GM23338 (cell line): ENCODE data around the gene TMEM43.

Experiments
- CREB1 ChIP-seq: fragments of 250-450 bp; sonication (Bioruptor Pico); IDR thresholded peaks from 2 replicates; pipeline ENCODE4 v1.5.0; 2020; ENCODE audit warnings: low read depth, mild to moderate bottlenecking, moderate library complexity
- EZH2 ChIP-seq: fragments of 200-600 bp; sonication (generic); IDR thresholded peaks from one replicate; pipeline ENCODE4 v1.8.0; 2017; ENCODE audit warnings: antibody characterized with exemption, mild to moderate bottlenecking, low read depth; ENCODE audit not compliant: unreplicated experiment
- EZH2phosphoT487 ChIP-seq: fragments of 200-600 bp; sonication (generic); IDR thresholded peaks from one replicate; pipeline ENCODE4 v1.8.1; 2018; ENCODE audit warnings: antibody characterized with exemption; ENCODE audit not compliant: unreplicated experiment
- JUNB ChIP-seq: IDR thresholded peaks from one replicate; pipeline ENCODE4 v1.6.1; 2016; ENCODE audit warnings: antibody characterized with exemption; ENCODE audit not compliant: unreplicated experiment
- POLR2AphosphoS5 ChIP-seq: IDR thresholded peaks from 2 replicates; pipeline ENCODE4 v1.6.1; 2016; ENCODE audit warnings: antibody characterized with exemption, low read depth
- TF ChIP-seq, protein P1 (sequence below), 2 experiments: fragments of 200-600 bp in 1 of 2; sonication (generic) in 1 of 2; conservative IDR thresholded peaks; 2 replicates each; pipeline versions ENCODE4 v1.5.1 to v1.6.1; 2016 to 2017; ENCODE audit warnings: antibody characterized with exemption in 2 of 2, low read depth in 2 of 2, mild to moderate bottlenecking in 2 of 2, moderate library complexity in 1 of 2
- TF ChIP-seq, protein P2 (sequence below): fragments of 250-450 bp; sonication (Bioruptor Pico); IDR thresholded peaks from 2 replicates; pipeline ENCODE4 v1.5.0; 2020; ENCODE audit warnings: mild to moderate bottlenecking, moderate library complexity

DNA sequence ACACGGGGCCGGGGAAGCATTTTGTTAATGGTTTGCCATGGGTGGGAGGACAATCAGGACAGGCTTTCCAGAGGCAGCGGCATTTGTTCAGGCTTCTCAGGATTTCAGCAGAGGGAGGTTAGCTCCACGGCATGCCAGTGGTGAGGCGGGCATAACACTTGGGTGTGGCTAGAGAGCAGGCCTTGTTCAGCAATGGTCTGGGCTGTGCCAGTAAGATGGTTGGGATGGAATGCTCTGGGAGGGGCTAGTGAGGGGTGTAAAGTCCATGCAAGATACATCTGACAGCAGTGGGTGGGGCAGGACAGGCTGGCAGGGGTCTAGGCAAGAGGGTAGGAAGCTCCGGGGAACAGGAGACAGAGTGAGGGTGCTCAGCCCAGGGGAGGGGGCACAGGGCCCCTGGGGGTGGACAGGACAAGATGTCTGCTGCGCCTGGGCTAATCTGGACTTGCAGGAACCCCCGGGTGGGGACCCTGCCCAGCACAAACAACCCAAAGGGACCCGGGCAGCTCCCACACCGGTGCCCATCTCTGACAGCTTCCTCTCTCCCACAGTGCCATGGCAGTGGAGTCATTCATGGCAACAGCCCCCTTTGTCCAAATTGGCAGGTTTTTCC is 8.4 kb downstream of the TMEM43 start:
- no peak for TF ChIP-seq EZH2
- TF ChIP-seq, protein P1, sequence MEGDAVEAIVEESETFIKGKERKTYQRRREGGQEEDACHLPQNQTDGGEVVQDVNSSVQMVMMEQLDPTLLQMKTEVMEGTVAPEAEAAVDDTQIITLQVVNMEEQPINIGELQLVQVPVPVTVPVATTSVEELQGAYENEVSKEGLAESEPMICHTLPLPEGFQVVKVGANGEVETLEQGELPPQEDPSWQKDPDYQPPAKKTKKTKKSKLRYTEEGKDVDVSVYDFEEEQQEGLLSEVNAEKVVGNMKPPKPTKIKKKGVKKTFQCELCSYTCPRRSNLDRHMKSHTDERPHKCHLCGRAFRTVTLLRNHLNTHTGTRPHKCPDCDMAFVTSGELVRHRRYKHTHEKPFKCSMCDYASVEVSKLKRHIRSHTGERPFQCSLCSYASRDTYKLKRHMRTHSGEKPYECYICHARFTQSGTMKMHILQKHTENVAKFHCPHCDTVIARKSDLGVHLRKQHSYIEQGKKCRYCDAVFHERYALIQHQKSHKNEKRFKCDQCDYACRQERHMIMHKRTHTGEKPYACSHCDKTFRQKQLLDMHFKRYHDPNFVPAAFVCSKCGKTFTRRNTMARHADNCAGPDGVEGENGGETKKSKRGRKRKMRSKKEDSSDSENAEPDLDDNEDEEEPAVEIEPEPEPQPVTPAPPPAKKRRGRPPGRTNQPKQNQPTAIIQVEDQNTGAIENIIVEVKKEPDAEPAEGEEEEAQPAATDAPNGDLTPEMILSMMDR (conservative IDR thresholded peaks at IDR 0.05; ENCODE audit: low read depth in 2 of 2), result no peak
- no peak for TF ChIP-seq CREB1 (CRISPR knock-in tag)
- TF ChIP-seq, protein P2, sequence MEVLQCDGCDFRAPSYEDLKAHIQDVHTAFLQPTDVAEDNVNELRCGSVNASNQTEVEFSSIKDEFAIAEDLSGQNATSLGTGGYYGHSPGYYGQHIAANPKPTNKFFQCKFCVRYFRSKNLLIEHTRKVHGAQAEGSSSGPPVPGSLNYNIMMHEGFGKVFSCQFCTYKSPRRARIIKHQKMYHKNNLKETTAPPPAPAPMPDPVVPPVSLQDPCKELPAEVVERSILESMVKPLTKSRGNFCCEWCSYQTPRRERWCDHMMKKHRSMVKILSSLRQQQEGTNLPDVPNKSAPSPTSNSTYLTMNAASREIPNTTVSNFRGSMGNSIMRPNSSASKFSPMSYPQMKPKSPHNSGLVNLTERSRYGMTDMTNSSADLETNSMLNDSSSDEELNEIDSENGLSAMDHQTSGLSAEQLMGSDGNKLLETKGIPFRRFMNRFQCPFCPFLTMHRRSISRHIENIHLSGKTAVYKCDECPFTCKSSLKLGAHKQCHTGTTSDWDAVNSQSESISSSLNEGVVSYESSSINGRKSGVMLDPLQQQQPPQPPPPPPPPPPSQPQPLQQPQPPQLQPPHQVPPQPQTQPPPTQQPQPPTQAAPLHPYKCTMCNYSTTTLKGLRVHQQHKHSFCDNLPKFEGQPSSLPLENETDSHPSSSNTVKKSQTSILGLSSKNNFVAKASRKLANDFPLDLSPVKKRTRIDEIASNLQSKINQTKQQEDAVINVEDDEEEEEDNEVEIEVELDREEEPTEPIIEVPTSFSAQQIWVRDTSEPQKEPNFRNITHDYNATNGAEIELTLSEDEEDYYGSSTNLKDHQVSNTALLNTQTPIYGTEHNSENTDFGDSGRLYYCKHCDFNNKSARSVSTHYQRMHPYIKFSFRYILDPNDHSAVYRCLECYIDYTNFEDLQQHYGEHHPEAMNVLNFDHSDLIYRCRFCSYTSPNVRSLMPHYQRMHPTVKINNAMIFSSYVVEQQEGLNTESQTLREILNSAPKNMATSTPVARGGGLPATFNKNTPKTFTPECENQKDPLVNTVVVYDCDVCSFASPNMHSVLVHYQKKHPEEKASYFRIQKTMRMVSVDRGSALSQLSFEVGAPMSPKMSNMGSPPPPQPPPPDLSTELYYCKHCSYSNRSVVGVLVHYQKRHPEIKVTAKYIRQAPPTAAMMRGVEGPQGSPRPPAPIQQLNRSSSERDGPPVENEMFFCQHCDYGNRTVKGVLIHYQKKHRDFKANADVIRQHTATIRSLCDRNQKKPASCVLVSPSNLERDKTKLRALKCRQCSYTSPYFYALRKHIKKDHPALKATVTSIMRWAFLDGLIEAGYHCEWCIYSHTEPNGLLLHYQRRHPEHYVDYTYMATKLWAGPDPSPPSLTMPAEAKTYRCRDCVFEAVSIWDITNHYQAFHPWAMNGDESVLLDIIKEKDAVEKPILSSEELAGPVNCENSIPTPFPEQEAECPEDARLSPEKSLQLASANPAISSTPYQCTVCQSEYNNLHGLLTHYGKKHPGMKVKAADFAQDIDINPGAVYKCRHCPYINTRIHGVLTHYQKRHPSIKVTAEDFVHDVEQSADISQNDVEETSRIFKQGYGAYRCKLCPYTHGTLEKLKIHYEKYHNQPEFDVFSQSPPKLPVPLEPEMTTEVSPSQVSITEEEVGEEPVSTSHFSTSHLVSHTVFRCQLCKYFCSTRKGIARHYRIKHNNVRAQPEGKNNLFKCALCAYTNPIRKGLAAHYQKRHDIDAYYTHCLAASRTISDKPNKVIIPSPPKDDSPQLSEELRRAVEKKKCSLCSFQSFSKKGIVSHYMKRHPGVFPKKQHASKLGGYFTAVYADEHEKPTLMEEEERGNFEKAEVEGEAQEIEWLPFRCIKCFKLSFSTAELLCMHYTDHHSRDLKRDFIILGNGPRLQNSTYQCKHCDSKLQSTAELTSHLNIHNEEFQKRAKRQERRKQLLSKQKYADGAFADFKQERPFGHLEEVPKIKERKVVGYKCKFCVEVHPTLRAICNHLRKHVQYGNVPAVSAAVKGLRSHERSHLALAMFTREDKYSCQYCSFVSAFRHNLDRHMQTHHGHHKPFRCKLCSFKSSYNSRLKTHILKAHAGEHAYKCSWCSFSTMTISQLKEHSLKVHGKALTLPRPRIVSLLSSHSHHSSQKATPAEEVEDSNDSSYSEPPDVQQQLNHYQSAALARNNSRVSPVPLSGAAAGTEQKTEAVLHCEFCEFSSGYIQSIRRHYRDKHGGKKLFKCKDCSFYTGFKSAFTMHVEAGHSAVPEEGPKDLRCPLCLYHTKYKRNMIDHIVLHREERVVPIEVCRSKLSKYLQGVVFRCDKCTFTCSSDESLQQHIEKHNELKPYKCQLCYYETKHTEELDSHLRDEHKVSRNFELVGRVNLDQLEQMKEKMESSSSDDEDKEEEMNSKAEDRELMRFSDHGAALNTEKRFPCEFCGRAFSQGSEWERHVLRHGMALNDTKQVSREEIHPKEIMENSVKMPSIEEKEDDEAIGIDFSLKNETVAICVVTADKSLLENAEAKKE (CRISPR knock-in tag), result no peak
- no peak for TF ChIP-seq POLR2AphosphoS5
- no peak for TF ChIP-seq JUNB
- no peak for TF ChIP-seq EZH2phosphoT487
